Measurements from ENCODE around the gene SLC9A9.

SLC9A9 gene

GRCh38 chr3:143578810-143579435 lies 269.3 kb downstream of the SLC9A9 start:
- in situ Hi-C loops (cut with HindIII; ENCODE audit: low pct_ligation_motif_present, low sequenced_read_pairs) = no loop called here
- no peak for DNase-seq
- Histone ChIP-seq H3K36me3 (replicated peaks) (no peaks in the 10 kb centered on the region), H3K4me3 (ENCODE audit: low read depth, low read length) (no peak overlapping the region), H3K27ac (no peak overlapping the region), H3K27me3 (replicated peaks) (no peaks in the 10 kb centered on the region)
- no peak for TF ChIP-seq CTCF (IDR thresholded peaks at IDR 0.05; ENCODE audit: low read depth, low read length, missing control alignments)

- H3K36me3 ChIP-seq (replicated peaks) = no peaks in the 10 kb centered on the region
- DNase-seq = no peak
- H3K27ac ChIP-seq = no peak overlapping the region
- TF ChIP-seq CTCF (IDR thresholded peaks at IDR 0.05; ENCODE audit: low read depth, low read length, missing control alignments) = no peak
- no peaks in the 10 kb centered on the region for H3K27me3 ChIP-seq (replicated peaks)
- in situ Hi-C loops (cut with HindIII; ENCODE audit: low pct_ligation_motif_present, low sequenced_read_pairs) = no loop called here
- H3K4me3 ChIP-seq (ENCODE audit: low read depth, low read length) = no peak overlapping the region
These were observed 271.5 kb downstream of the SLC9A9 start for GRCh38 chr3:143576568-143577270.

DNA sequence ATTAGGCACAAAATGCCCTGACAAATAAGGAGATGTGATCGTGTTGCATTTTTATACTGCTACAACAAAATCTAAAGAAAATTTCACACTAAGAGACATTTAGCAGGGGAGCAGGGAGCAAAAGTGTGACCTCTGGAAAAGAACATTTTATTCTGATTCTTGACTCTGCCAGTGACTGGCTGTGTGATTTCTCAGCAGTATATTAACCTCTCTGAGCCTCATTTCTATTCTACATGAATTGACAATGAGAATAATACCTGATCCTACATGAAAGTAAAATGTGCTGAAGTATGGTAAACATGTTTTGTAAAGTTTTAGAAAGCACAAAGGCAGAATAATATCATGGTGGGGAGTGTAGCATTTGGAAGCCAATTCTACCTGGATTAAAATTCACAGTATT lies 273.3 kb downstream of the SLC9A9 start:
- H3K4me3 ChIP-seq (ENCODE audit: low read depth, low read length) = no peak overlapping the region
- H3K27ac ChIP-seq = no peak overlapping the region
- no peak for DNase-seq
- no peaks in the 10 kb centered on the region for H3K27me3 ChIP-seq (replicated peaks)
- in situ Hi-C loops (cut with HindIII; ENCODE audit: low pct_ligation_motif_present, low sequenced_read_pairs) = no loop called here
- no peak for TF ChIP-seq CTCF (IDR thresholded peaks at IDR 0.05; ENCODE audit: low read depth, low read length, missing control alignments)
- H3K36me3 ChIP-seq (replicated peaks) = no peaks in the 10 kb centered on the region

GRCh38 chr3:143573610-143574303 lies 274.5 kb downstream of the SLC9A9 start:
- Histone ChIP-seq H3K27me3 (replicated peaks) (no peaks in the 10 kb centered on the region), H3K4me3 (ENCODE audit: low read depth, low read length) (no peak overlapping the region), H3K36me3 (replicated peaks) (no peaks in the 10 kb centered on the region), H3K27ac (no peak overlapping the region)
- DNase-seq = no peak
- TF ChIP-seq CTCF (IDR thresholded peaks at IDR 0.05; ENCODE audit: low read depth, low read length, missing control alignments) = no peak
- in situ Hi-C loops (cut with HindIII; ENCODE audit: low pct_ligation_motif_present, low sequenced_read_pairs) = no loop called here

- Histone ChIP-seq H3K36me3 (replicated peaks) (no peaks in the 10 kb centered on the region), H3K4me3 (ENCODE audit: low read depth, low read length) (no peak overlapping the region), H3K27ac (no peak overlapping the region), H3K27me3 (replicated peaks) (no peaks in the 10 kb centered on the region)
- peak; percentile 2 for DNase-seq
- TF ChIP-seq CTCF (IDR thresholded peaks at IDR 0.05; ENCODE audit: low read depth, low read length, missing control alignments) = no peak
- in situ Hi-C loops (cut with HindIII; ENCODE audit: low pct_ligation_motif_present, low sequenced_read_pairs) = no loop called here
These were observed 276.7 kb downstream of the SLC9A9 start for GRCh38 chr3:143571548-143571947.
